SK-N-SH treated with all-trans-retinoic acid at 6 μM for 48 hours (cell line): ENCODE measurements around the gene ACSL1.

Source experiments
- PATZ1 ChIP-seq: fragments of 250-450 bp; sonication (Bioruptor Pico); IDR thresholded peaks from 2 replicates; pipeline ENCODE4 v1.8.0; 2020; ENCODE audit warnings: mild to moderate bottlenecking, moderate library complexity, borderline replicate concordance
- TCF4 ChIP-seq: fragments of 250-450 bp; sonication (Bioruptor Pico); IDR thresholded peaks from 2 replicates; pipeline ENCODE4 v1.8.0; 2021; ENCODE audit warnings: mild to moderate bottlenecking, moderate library complexity, borderline replicate concordance
- ZNF8 ChIP-seq: fragments of 450-650 bp; formaldehyde crosslinking; IDR thresholded peaks from 2 replicates; pipeline ENCODE4 v1.5.0; 2020; ENCODE audit warnings: mild to moderate bottlenecking, moderate library complexity
- TF ChIP-seq, protein P1 (sequence below): fragments of 250-450 bp; sonication (Bioruptor Pico); IDR thresholded peaks from 2 replicates; pipeline ENCODE4 v1.5.1; 2020; ENCODE audit warnings: low read depth, mild to moderate bottlenecking, moderate library complexity

DNA sequence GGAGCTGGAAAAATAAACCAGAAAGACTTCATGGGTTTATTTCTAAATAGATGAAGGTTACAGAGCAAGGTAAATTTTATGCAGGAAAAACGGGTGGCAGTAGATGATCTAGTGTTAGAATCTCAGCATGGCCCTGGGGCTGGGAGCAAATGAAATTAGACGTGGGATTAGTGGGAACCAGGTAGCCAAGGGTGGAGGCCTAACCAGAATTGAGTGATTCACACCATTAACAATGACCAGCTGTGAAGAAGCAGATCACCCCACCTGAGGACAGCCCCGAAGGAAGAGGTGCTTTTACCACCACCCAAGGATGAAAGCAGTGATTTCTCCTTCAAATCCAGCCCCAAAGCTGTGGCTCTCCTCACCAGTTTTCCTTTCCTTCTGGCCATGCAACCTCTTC, 20.8 kb upstream of the ACSL1 start:
- TF ChIP-seq ZNF8: no peak
- no peak for TF ChIP-seq TCF4 (CRISPR knock-in tag)
- TF ChIP-seq PATZ1 (CRISPR knock-in tag): no peak
- TF ChIP-seq, protein P1, sequence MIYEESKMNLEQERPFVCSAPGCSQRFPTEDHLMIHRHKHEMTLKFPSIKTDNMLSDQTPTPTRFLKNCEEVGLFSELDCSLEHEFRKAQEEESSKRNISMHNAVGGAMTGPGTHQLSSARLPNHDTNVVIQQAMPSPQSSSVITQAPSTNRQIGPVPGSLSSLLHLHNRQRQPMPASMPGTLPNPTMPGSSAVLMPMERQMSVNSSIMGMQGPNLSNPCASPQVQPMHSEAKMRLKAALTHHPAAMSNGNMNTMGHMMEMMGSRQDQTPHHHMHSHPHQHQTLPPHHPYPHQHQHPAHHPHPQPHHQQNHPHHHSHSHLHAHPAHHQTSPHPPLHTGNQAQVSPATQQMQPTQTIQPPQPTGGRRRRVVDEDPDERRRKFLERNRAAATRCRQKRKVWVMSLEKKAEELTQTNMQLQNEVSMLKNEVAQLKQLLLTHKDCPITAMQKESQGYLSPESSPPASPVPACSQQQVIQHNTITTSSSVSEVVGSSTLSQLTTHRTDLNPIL: no peak
